ENCODE results near the gene MIOX. TPM values are rescaled to one million over a fixed set of nuclear protein-coding genes. Genes with fewer than 3 reads are reported as not detected.
A peak's percentile ranks its signal among the peaks of the same experiment; 100 is the strongest.

MIOX gene
- total and polyA plus RNA-seq, 10 of the 15 experiments (the other 5 are each of a cell fraction or from before 2014, with no cell fraction given), result 0.10 to 0.31 TPM; not detected in 8

DNA sequence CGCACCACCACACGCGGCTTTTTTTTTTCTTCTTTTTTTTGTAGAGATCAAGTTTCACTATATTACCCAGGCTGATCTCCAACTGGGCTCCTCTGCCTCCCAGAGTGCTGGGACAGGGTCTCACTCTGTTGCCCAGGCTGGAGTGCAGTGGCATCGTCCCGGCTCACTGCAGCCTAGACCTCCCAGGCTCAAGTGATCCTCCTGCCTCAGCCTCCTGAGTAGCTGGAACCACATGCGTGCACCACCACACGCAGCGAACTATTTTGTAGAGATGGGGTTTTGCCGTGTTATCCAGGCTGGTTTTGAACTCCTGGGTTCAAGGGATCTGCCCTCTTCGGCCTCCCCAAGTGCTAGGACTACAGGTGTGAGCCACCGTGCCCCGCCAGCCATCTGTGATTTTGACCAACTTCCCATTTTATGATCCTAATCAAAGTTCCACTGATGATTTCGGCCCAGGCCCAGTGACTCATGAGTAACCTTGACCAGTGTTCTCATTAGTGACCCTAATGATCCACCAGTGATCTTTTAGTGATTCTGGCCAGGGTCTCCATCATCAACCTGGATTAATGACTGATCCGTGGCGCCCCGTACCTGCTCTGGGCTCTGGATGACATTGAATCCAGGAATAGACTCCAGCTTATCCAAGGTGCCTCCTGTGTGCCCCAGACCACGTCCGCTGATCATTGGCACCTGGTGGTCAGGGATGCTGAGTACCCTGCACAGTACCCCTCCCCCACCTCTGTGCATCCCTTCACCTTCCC, 41.4 kb downstream of the MIOX start:
- H3K9me3 ChIP-seq (replicated peaks; ENCODE audit: control insufficient read depth, insufficient read depth, low read length), result no peaks in the 10 kb centered on the region
- H3K27me3 ChIP-seq (replicated peaks in 1 of 2; ENCODE audit: control insufficient read depth in 2 of 2, insufficient read depth in 2 of 2, low read length in 1 of 2), result no peaks in the 10 kb centered on the region
- H3K9ac ChIP-seq (ENCODE audit: control insufficient read depth, insufficient read depth, low read length), result peak overlapping the region; percentile 18; the same call in 1 of the 2 replicates
- peak overlapping the region; percentile 71 for H3K4me2 ChIP-seq (ENCODE audit: control insufficient read depth, insufficient read depth)
- CTCF ChIA-PET, result interaction anchor here (0.9 to 2.4 kb wide), 6 partner anchors 12 to 93 kb away, joined by 3 to 12 read pairs (median 4); no protein-coding TSS in a partner anchor
- H3K36me3 ChIP-seq (ENCODE audit: control insufficient read depth in 2 of 2, insufficient read depth in 2 of 2, low read length in 1 of 2), result peaks cover 0 to 10% of the 10 kb centered on the region in 2 experiments; a peak in 3 of 4 replicates
- H3K79me2 ChIP-seq (ENCODE audit: control insufficient read depth, insufficient read depth, low read length), result peaks cover 79% of the 10 kb centered on the region
- no peak for FAIRE-seq
- intact Hi-C loops (cut with micrococcal nuclease; ENCODE audit: unreplicated experiment) (loop anchor here (1.0 to 5.0 kb wide), 3 partner anchors 34 to 92 kb away; partner anchors contain the start of genes CHKB and SYCE3), in situ Hi-C loops (cut with MboI) (loop anchor here (5.0 kb wide), 1 partner anchor 94 kb away; no protein-coding TSS in a partner anchor)
- RAD21 ChIA-PET (ENCODE audit: unreplicated experiment), result interaction anchor here (0.9 to 6.3 kb wide), 5 partner anchors 12 to 252 kb away, joined by 3 to 106 read pairs (median 6); partner anchors contain the start of genes LMF2, NCAPH2 and SYCE3
- BruUV-seq (replicated peaks), result no TSS peak
- peaks cover 21% of the 10 kb centered on the region for H3K4me1 ChIP-seq (ENCODE audit: control insufficient read depth, insufficient read depth, low read length)
- no peak for ATAC-seq
- no peak overlapping the region for H2AFZ ChIP-seq (ENCODE audit: control insufficient read depth, low read depth, low read length)
- H4K20me1 ChIP-seq (ENCODE audit: control insufficient read depth, insufficient read depth), result no peaks in the 10 kb centered on the region
- H3K27ac ChIP-seq (ENCODE audit: control insufficient read depth, insufficient read depth), result peak overlapping the region; percentile 100
- no peak for DNase-seq (ENCODE audit: low read depth, low spot score)
- TF ChIP-seq PAX5 (IDR thresholded peaks at IDR 0.05; ENCODE audit: borderline replicate concordance, low read depth, low read length) (peak; percentile 29; the same call in 1 of the 2 replicates), NKRF (conservative IDR thresholded peaks at IDR 0.05) (no peak), POLR2AphosphoS5 (IDR thresholded peaks at IDR 0.05; ENCODE audit: low read length) (0 out of 2 replicates have a peak, but pooled peaks have one; percentile 9)
- SMC1A ChIA-PET (ENCODE audit: uncharacterized antibody, unreplicated experiment), result interaction anchor here (1.1 to 5.8 kb wide), 5 partner anchors 12 to 93 kb away, joined by 5 to 58 read pairs (median 10); partner anchors contain the start of gene SYCE3
- H3K4me3 ChIP-seq, result peak overlapping the region; percentile 78; the same call in 1 of the 2 replicates
- POLR2A ChIA-PET, result interaction anchor here (0.6 to 6.5 kb wide), 8 partner anchors 10 to 101 kb away, joined by 3 to 232 read pairs (median 9); partner anchors contain the start of gene KLHDC7B
- WGBS (ENCODE audit: insufficient coverage, insufficient replicate concordance, low lambda C conversion rate, missing lambda C conversion rate), result 97% methylated on average over 15 of the region's 18 CpGs
